GM10248 (cell line): Measurements from ENCODE around the gene MRPS7.
"Not testable (repeated sequence)": the region's sequence is repeated elsewhere in the genome, so short reads cannot be mapped to it uniquely, and the experiment has no call there.

Experiments used
- CTCF ChIA-PET: fragments of 300-600 bp; sonication (Branson Sonifier 250); formaldehyde crosslinking; extraction: SDS; loops from one replicate; lab custom pipeline; 2021; ENCODE audit warnings: antibody characterized with exemption; lab: Yijun Ruan, JAX
- POLR2A ChIA-PET: fragments of 350-650 bp; sonication (Branson Sonifier 250); formaldehyde crosslinking; extraction: SDS; loops from one replicate; lab custom pipeline; 2020; ENCODE audit warnings: antibody characterized with exemption; lab: Yijun Ruan, JAX
- DNase-seq: peaks from one replicate; pipeline ENCODE4 v3.0.0; 2012; ENCODE audit errors: extremely low spot score
- CTCF ChIP-seq: IDR thresholded peaks from 2 replicates; pipeline ENCODE4 v1.5.1; 2012; ENCODE audit warnings: mild to moderate bottlenecking, low read depth; ENCODE audit errors: extremely low read depth, missing control alignments, control extremely low read depth

Gene MRPS7

DNA sequence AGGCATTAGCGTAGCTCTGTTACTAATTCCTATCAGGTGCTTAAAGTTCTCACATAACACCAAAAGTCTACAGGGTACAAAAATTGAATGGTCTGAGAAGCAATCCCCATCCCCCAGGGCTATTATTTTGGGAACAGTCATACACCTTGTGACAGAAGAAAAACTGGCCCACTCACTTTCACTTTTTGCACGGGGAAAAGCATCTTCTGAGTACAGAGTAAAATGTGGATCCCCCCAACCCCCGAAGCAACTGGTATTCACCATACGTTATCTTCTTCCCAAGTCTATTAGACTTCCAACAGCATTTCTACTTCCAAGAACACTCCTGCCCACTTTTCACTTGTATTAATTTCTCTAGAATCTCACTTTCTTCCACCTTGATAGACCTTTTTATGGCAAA lies 12.1 kb upstream of the MRPS7 start:
- POLR2A ChIA-PET = interaction anchor here (0.6 to 3.0 kb wide), 5 partner anchors 12 to 160 kb away, joined by 3 to 27 read pairs (median 5); partner anchors contain the start of genes GGA3, MIF4GD, MRPS7 and SLC25A19
- CTCF ChIA-PET = interaction anchor here (0.8 to 5.2 kb wide), 11 partner anchors 9 to 288 kb away, joined by 3 to 32 read pairs (median 5); partner anchors contain the start of genes GGA3, MIF4GD, MRPS7 and SLC25A19
- no peak for DNase-seq
- no peak for TF ChIP-seq CTCF

DNA sequence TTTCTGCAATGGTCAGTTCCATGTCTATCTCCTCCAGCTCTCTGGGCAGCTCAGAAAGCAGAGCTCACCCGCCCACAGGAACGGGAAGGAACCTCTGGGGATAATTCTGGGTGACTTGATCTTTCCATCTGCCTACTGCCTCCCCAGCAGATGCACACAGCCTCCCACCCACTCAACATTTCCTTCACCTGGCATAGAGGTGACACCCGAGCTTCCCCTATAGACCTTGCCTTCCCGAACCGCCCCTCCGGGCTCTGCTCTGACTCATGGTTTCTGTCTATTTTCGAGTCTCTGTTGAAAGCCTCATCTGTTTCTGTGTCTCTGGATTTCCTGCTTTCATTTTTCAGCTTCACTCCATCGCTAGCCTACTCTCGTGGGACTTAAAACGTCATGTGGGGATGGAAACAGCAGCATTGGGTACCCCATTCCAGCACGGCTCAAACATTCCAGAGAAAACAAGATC lies 11.6 kb upstream of the MRPS7 start:
- ChIA-PET POLR2A (interaction anchor here (0.6 to 3.0 kb wide), 4 partner anchors 11 to 151 kb away, joined by 4 to 27 read pairs (median 6); partner anchors contain the start of genes GGA3, MIF4GD, MRPS7 and SLC25A19), CTCF (interaction anchor here (0.7 to 5.2 kb wide), 11 partner anchors 8 to 288 kb away, joined by 3 to 32 read pairs (median 3); partner anchors contain the start of genes GGA3, MIF4GD, MRPS7 and SLC25A19)
- DNase-seq = peak; percentile 82
- no peak for TF ChIP-seq CTCF

DNA sequence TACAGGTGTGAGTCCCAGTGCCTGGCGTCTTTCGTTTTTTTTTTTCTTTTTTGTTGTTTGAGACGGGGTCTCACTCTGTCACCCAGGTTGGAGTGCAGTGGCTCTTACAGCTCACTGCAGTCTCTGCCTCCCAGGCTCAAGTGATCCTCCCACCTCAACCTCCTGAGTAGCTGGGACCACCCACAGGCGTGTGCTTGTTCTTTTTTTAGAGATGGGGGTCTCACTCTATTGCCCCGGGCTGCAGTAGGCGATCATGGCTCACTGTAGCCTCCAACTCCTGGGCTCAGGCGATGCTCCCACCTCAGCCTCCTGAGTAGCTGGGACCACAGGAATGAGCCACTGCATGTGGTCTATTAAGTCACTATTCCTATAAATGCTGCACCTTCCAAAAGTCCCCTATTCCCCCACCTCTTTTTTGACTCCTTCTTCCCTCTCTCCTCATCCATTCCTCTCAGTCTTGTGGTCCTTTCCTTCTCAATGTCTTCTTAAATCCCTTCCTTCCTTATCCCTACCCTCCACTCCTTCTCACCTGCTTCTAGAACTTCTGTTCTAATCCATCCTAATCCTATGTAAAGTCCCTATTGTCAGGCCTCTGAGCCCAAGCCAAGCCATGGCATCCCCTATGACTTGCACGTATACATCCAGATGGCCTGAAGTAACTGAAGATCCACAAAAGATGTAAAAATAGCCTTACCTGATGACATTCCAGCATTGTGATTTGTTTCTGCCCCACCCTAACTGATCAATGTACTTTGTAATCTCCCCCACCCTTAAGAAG lies 9.5 kb upstream of the MRPS7 start:
- no peak for TF ChIP-seq CTCF
- no peak for DNase-seq
- CTCF ChIA-PET = interaction anchor here (0.8 to 5.2 kb wide), 6 partner anchors 9 to 291 kb away, joined by 3 to 32 read pairs (median 4); partner anchors contain the start of genes GGA3, MIF4GD and MRPS7
- POLR2A ChIA-PET = interaction anchor here (0.6 to 0.7 kb wide), 3 partner anchors 9 to 1476 kb away, joined by 3 read pairs; partner anchors contain the start of gene MIF4GD

DNA sequence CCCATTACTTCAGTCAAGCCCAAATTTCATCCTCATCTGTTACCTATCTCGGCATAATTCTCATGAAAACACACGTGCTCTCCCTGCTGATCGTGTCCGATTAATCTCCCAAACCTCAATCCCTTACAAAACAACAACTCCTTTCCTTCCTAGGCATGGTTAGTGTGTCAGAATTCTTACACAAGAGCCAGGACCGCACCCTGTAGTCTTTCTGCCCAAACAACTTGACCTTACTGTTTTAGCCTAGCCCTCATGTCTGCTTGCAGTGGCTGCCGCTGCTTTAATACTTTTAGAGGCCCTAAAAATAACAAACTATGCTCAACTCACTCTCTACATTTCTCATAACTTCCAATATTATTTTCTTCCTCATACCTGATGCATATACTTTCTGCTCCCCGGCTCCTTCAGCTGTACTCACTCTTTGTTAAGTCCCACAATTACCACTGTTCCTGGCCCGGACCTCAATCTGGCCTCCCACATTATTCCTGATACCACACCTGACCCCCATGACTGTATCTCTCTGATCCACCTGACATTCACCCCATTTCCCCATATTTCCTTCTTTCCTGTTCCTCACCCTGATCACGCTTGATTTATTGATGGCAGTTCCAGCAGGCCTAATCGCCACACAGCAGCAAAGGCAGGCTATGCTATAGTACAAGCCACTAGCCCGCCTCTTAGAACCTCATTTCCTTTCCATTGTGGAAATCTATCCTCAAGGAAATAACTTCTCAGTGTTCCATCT lies 5.6 kb upstream of the MRPS7 start:
- CTCF ChIA-PET, DNase-seq, POLR2A ChIA-PET: not testable (repeated sequence)

- CTCF ChIA-PET, DNase-seq, POLR2A ChIA-PET: not testable (repeated sequence)
These were observed 4.5 kb upstream of the MRPS7 start for GRCh38 chr17:75257228-75257627.

GRCh38 chr17:75260641-75261335 lies 891 bp upstream of the MRPS7 start:
- DNase-seq = no peak
- TF ChIP-seq CTCF = no peak
- CTCF ChIA-PET = interaction anchor here (1.1 to 4.8 kb wide), 11 partner anchors 10 to 180 kb away, joined by 3 to 87 read pairs (median 6); partner anchors contain the start of genes MIF4GD and SLC25A19
- POLR2A ChIA-PET = interaction anchor here (0.5 to 3.0 kb wide), 8 partner anchors 9 to 720 kb away, joined by 3 to 27 read pairs (median 4); partner anchors contain the start of genes GRB2, MIF4GD and SLC25A19
